ENCODE data around the gene UBXN6.

Gene UBXN6

DNA sequence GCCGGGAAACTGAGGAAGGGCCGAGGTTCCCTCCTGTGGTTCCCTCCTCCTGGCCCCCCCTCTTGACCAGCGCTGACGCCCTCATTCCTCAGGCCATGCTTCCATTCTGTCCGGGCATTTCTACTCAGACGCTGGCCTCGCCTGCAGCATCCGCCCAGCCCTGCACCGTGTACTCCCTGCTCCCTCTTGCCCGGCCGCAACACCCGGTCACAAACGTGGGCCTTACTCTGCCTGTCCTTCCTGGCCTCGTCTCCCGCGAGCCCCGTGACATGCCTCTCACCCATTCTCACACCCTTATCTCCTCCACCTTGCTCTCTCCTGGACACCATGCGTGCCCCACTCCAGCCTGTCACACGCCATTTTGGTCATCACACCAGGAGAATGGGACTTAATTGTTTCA, 25.8 kb upstream of the UBXN6 start:
- Mint-ChIP-seq H3K4me3 (no peak overlapping the region), H3K9me3 (no peaks in the 10 kb centered on the region), H3K4me1 (ENCODE audit: low read depth in 2 of 2) (peaks cover 0 to 4% of the 10 kb centered on the region in 2 donors), H3K27me3 (no peaks in the 10 kb centered on the region), H3K36me3 (ENCODE audit: insufficient read depth) (peaks cover 32% of the 10 kb centered on the region), H3K27ac (no peak overlapping the region)
- DNase-seq, result no peak
- no peak for ATAC-seq (replicated peaks)

DNA sequence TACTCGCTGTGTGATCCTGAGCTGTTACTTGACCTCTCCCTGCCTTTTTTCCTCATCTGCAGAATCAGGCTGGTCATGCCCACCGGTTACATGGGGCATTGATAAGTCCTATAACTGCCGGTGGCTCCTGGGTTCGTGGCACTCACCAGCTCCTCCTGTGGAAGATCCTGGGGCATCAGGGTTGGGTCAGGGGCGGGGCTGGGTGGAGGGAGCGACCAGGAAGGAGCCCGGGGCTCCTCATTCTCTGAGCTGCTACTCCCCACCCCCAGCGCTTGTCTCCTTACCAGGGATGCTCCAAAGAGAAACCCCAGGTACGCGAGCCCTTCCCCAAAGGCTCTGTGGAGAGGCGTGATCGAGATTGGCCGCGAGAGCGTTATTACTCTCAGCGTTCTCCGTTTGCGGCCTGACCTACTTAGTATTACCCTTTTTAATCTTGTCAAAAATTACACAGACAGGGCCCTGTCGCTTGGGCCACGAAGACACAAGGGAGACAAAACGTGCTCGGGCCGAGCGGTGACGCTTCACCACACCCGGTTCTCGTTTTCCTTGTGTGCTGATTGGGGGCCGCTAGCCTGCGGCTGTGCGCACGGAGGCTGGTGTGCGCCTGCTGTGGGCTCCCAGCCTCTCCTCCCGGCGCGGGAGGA, 25.2 kb upstream of the UBXN6 start:
- no peak for ATAC-seq (replicated peaks)
- Mint-ChIP-seq H3K9me3 (no peaks in the 10 kb centered on the region), H3K4me3 (no peak overlapping the region), H3K27ac (no peak overlapping the region), H3K36me3 (ENCODE audit: insufficient read depth) (peaks cover 36% of the 10 kb centered on the region), H3K27me3 (no peaks in the 10 kb centered on the region), H3K4me1 (ENCODE audit: low read depth in 2 of 2) (peaks cover 0 to 4% of the 10 kb centered on the region in 2 donors)
- DNase-seq, result no peak

GRCh38 chr19:4477034-4477801, 19.6 kb upstream of the UBXN6 start:
- ATAC-seq (replicated peaks), result no peak
- no peak overlapping the region for H3K27ac Mint-ChIP-seq
- H3K4me1 Mint-ChIP-seq (ENCODE audit: low read depth in 2 of 2), result peaks cover 15 to 16% of the 10 kb centered on the region in 2 donors
- no peaks in the 10 kb centered on the region for H3K9me3 Mint-ChIP-seq
- H3K27me3 Mint-ChIP-seq, result no peaks in the 10 kb centered on the region
- no peak overlapping the region for H3K4me3 Mint-ChIP-seq
- H3K36me3 Mint-ChIP-seq (ENCODE audit: insufficient read depth), result peaks cover 29% of the 10 kb centered on the region
- no peak for DNase-seq

DNA sequence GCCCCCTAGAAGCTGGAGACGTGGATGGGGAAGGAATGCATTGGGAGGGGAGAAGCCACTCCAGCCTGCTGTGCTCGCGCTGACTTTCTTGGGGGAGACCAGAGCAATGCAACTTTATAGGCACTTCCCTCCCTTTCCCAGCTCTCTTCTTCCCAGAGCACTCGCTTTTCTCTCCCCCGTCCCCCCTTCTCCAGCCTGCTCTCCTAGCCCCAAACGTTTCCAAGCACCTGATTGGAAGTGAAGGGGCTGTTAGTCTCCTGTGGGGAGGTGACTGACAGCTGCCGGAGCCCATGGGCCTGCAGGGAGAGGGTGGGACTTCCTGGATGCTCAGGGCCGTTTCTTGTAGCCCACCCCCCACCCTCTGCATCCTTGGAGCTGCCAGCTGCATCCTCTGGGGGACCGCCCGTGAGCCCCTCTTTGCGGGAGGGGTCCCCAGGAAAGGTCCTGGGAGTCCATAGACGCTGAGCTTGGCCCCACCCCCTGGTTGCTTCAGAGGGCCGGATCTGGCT, 17.0 kb upstream of the UBXN6 start:
- H3K9me3 Mint-ChIP-seq, result no peaks in the 10 kb centered on the region
- H3K36me3 Mint-ChIP-seq (ENCODE audit: insufficient read depth), result peaks cover 20% of the 10 kb centered on the region
- H3K4me3 Mint-ChIP-seq, result peak overlapping the region in 1 of 2 donors; percentile 72
- no peak for ATAC-seq (replicated peaks)
- DNase-seq, result no peak
- H3K27ac Mint-ChIP-seq, result peak overlapping the region in 1 of 2 donors; percentile 20
- H3K4me1 Mint-ChIP-seq (ENCODE audit: low read depth in 2 of 2), result peaks cover 19 to 21% of the 10 kb centered on the region in 2 donors
- H3K27me3 Mint-ChIP-seq, result no peaks in the 10 kb centered on the region

DNA sequence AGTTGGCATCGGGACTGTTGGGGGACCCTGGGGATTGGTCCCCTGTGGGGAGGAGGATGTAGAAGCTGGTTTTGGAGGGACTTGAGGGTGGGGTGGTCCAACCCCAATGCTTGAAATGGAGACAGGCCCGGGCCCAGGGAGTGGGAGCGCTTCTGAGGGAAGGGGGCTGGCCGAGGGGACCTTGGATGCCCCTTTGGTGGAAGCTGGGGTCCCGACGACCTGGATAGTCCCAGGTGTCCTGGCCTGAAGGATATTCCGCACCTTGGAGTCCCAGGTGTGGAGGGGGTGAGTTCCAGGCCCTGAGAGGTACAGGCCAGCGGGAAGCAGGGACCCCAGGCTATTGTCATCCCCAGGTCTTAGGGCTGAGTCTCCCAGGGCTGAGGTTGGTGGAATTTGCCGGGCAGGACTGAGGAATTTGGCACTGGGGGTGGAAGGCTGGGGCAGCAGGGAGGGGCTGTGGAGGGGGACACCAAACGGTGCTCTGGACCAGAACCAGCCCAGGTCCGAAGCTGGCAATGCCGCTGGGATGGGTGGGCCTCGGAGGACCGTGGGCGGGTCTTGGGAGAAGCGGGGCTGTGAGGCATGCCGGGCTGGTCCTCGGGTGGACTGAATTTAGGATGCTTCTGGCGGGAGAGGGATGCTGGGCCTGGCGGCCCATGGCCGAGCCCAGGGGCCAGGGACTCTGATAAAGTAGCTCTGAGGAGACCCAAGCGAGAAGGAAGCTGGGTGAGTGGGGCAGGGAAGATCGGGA, 16.3 kb upstream of the UBXN6 start:
- Mint-ChIP-seq H3K9me3 (no peaks in the 10 kb centered on the region), H3K27ac (peak overlapping the region; percentile 81 to 82), H3K27me3 (no peaks in the 10 kb centered on the region), H3K36me3 (ENCODE audit: insufficient read depth) (peaks cover 17% of the 10 kb centered on the region), H3K4me3 (peak overlapping the region in 1 of 2 donors; percentile 72), H3K4me1 (ENCODE audit: low read depth in 2 of 2) (peaks cover 19 to 21% of the 10 kb centered on the region in 2 donors)
- DNase-seq (no peak), ATAC-seq (replicated peaks) (no peak)

DNA sequence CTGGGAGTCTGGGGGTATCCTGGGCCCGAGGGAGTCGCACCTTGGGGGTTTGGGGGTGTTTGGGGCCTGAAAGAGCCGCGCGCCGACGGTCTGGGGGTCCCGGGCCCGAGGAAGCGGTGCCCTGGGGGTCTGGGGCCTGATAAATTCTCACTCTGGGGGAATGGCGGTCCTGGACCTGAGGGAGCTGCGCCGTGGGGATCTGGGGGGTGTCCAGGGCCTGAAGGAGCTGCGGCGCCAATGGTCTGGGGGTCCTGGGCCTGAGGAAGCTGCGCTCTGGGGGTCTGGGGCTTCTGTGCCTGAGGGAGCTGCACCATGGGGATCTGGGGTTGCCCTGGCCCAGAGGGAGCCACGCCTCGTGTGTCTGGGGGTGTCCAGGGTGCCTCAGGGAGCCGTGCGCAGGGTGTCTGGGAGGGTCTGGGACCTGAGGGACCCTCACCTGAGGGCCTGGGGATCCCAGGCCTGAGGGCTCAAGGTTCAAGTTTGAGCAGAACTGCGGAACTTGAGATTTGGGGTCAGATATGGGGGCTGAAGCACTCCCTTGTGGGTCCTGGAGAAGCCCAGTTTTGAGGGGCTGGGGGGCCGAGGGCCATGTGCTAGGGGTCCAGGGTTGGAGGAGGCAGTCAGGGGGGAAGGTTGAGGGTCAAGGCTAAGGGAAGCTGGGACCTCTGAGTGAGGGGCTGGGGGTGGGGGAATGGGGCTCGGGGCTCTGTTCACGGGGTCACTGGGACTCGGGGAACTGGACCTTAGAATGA, 15.6 kb upstream of the UBXN6 start:
- peak overlapping the region; percentile 81 to 82 for H3K27ac Mint-ChIP-seq
- no peaks in the 10 kb centered on the region for H3K27me3 Mint-ChIP-seq
- no peaks in the 10 kb centered on the region for H3K9me3 Mint-ChIP-seq
- H3K4me3 Mint-ChIP-seq, result peak overlapping the region in 1 of 2 donors; percentile 72
- peaks cover 10% of the 10 kb centered on the region for H3K36me3 Mint-ChIP-seq (ENCODE audit: insufficient read depth)
- DNase-seq, result no peak
- ATAC-seq (replicated peaks), result no peak
- peaks cover 19 to 21% of the 10 kb centered on the region in 2 donors for H3K4me1 Mint-ChIP-seq (ENCODE audit: low read depth in 2 of 2)

GRCh38 chr19:4472174-4472974, 14.8 kb upstream of the UBXN6 start, which contains the start of gene HDGFL2:
HDGFL2 (plus strand) TSS chr19:4472297; CDS start chr19:4472351, 54 bp downstream.
- peaks cover 19 to 21% of the 10 kb centered on the region in 2 donors for H3K4me1 Mint-ChIP-seq (ENCODE audit: low read depth in 2 of 2)
- H3K9me3 Mint-ChIP-seq, result no peaks in the 10 kb centered on the region
- H3K4me3 Mint-ChIP-seq, result peak within 1 kb of the TSS in 1 of 2 donors; percentile 72
- H3K27ac Mint-ChIP-seq, result peak within 1 kb of the TSS; percentile 81 to 82
- no peak for DNase-seq
- ATAC-seq (replicated peaks), result no peak
- peaks cover 5% of the 10 kb centered on the region for H3K36me3 Mint-ChIP-seq (ENCODE audit: insufficient read depth)
- no peaks in the 10 kb centered on the region for H3K27me3 Mint-ChIP-seq

DNA sequence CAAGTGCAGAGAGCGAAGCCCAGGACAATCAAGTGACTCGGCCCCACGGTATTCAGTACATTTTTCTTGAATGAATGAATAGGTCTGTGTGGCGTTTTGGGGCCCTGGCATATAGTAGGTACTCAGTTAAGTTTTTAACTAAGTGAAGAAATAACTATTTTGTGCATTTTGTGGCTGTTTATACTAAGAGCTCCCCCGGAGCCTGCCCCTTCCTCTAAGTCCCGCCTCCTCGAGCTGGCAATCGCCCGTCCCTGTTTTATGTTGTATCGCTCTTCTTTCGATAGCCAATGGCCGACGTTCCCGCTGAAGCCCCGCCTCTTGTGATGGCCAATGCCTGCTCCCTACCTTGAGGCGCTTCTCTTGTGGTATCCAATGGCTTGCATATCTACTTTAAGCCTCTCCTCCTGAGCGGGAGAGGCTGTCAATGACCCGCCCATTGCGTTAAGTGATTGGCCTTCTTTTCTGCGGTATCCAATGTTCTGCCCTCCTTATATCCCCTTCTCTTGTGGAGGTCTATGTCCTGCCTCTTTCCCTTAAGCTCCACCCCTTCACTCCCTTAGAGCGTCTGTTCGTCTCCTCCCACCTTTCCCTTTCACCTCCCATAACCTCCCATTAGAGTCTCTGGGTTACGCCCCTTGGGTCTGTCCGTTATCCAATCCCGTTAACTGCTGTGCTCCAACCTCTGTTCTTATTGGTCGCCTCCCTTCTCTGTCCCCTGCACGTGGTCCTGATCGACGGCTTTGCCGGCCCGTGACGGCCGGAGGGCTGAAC, 14.0 kb upstream of the UBXN6 start:
- Mint-ChIP-seq H3K4me3 (no peak overlapping the region), H3K27me3 (no peaks in the 10 kb centered on the region), H3K27ac (no peak overlapping the region), H3K36me3 (ENCODE audit: insufficient read depth) (no peaks in the 10 kb centered on the region), H3K9me3 (no peaks in the 10 kb centered on the region), H3K4me1 (ENCODE audit: low read depth in 2 of 2) (peaks cover 19 to 21% of the 10 kb centered on the region in 2 donors)
- ATAC-seq (replicated peaks), result peak; percentile 82
- peak; percentile 95 to 97 (median 96) for DNase-seq

DNA sequence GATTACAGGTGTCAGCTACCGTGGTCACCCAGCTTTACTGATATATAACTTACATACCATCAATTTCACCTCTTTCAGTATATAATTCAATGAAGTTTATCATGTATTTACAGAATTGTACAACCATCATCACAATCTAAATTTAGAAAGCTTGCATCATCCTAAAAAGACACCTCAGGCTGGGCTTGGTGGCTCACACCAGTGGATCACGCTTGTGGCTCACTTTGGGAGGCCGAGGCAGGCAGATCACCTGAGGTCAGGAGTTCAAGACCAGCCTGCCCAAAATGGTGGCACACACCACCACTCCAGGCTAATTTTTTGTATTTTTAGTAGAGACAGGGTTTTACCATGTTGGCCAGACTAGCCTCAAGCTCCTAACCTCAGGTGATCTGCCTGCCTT, 10.2 kb upstream of the UBXN6 start:
- DNase-seq, result no peak
- no peaks in the 10 kb centered on the region for H3K9me3 Mint-ChIP-seq
- ATAC-seq (replicated peaks), result no peak
- H3K4me1 Mint-ChIP-seq (ENCODE audit: low read depth in 2 of 2), result peaks cover 4 to 6% of the 10 kb centered on the region in 2 donors
- H3K4me3 Mint-ChIP-seq, result no peak overlapping the region
- no peaks in the 10 kb centered on the region for H3K36me3 Mint-ChIP-seq (ENCODE audit: insufficient read depth)
- H3K27me3 Mint-ChIP-seq, result no peaks in the 10 kb centered on the region
- H3K27ac Mint-ChIP-seq, result no peak overlapping the region

GRCh38 chr19:4464815-4465581, 7.4 kb upstream of the UBXN6 start:
- no peaks in the 10 kb centered on the region for H3K9me3 Mint-ChIP-seq
- H3K36me3 Mint-ChIP-seq (ENCODE audit: insufficient read depth), result no peaks in the 10 kb centered on the region
- no peak overlapping the region for H3K4me3 Mint-ChIP-seq
- H3K4me1 Mint-ChIP-seq (ENCODE audit: low read depth in 2 of 2), result no peaks in the 10 kb centered on the region
- DNase-seq (no peak), ATAC-seq (replicated peaks) (no peak)
- no peak overlapping the region for H3K27ac Mint-ChIP-seq
- H3K27me3 Mint-ChIP-seq, result no peaks in the 10 kb centered on the region

Data from effector memory CD8-positive, alpha-beta T cell (primary cell).